DMS114 treated with DMSO at 0.1 percent for 48 hours (cell line): ENCODE results near the gene ADAMTSL2.

Source experiments
- DNase-seq: peaks from one replicate; lab custom pipeline; 2025; ENCODE audit not compliant: unreplicated experiment; lab: John Stamatoyannopoulos, UW

The ADAMTSL2 gene

GRCh38 chr9:133619791-133620190 lies 85.3 kb downstream of the ADAMTSL2 start:
- DNase-seq = no peak

GRCh38 chr9:133621725-133622267 lies 87.3 kb downstream of the ADAMTSL2 start:
- DNase-seq = no peak

GRCh38 chr9:133622555-133622954 lies 88.1 kb downstream of the ADAMTSL2 start:
- no peak for DNase-seq
